GM12864 (cell line): ENCODE results near the gene ALDH5A1.

Experiments used
- DNase-seq: peaks from one replicate; pipeline ENCODE4 v3.0.0-alpha.2; 2011; ENCODE audit warnings: low read depth
- H3K4me3 ChIP-seq: 2 replicates; pipeline ENCODE4 v1.5.1; 2011; ENCODE audit warnings: mild to moderate bottlenecking, low read depth, low read length, control low read depth
- CTCF ChIP-seq: IDR thresholded peaks from 2 replicates; pipeline ENCODE4 v1.5.1; 2011; ENCODE audit warnings: low read depth, mild to moderate bottlenecking, moderate library complexity, low read length, control low read depth, inconsistent platforms; ENCODE audit errors: missing control alignments

ALDH5A1 gene

DNA sequence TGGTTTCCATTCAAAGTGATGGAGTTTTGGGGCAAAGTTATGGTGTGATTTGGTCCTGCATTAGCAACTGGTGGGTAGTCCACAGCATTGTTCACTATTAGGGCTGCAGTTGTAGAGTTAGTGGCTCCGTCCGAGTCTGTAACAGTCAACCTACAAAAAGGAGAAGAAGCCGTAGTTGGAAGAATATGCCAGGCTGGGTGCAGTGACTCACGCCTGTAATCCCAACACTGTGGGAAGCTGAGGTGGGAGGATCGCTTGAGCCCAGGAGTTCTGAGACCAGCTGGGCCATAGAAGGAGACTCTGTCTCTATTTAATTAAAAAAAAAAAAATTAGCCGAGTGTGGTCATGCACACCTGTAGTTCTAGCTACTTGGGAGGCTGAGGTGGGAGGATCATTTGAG is 81.7 kb downstream of the ALDH5A1 start:
- no peak for TF ChIP-seq CTCF
- DNase-seq, result no peak
- no peak overlapping the region for H3K4me3 ChIP-seq

GRCh38 chr6:24581084-24581669 is 86.4 kb downstream of the ALDH5A1 start:
- no peak overlapping the region for H3K4me3 ChIP-seq
- peak; percentile 88 for TF ChIP-seq CTCF
- peak; percentile 33 for DNase-seq

- TF ChIP-seq CTCF, result peak; percentile 78
- DNase-seq, result peak; percentile 49
- H3K4me3 ChIP-seq, result no peak overlapping the region
These were observed 89.0 kb downstream of the ALDH5A1 start for GRCh38 chr6:24583463-24584381.

GRCh38 chr6:24584382-24584720 is 89.6 kb downstream of the ALDH5A1 start:
- no peak for TF ChIP-seq CTCF
- H3K4me3 ChIP-seq, result no peak overlapping the region
- no peak for DNase-seq
